Activated naive CD4-positive, alpha-beta T cell treated with anti-CD3 and anti-CD28 coated beads, Interleukin-2, amount 50 U/mL, for 16 hours (primary cell): Measurements from ENCODE around the gene COQ6.
"Not testable (repeated sequence)": the region's sequence is repeated elsewhere in the genome, so short reads cannot be mapped to it uniquely, and the experiment has no call there.

ENCODE experiments used
- DNase-seq: peaks from one replicate; pipeline ENCODE4 v3.0.0-alpha.2; 2020

The COQ6 gene

GRCh38 chr14:73988656-73989055 is 38.6 kb downstream of the COQ6 start:
- DNase-seq, result not testable (repeated sequence)

GRCh38 chr14:73991092-73991491 is 41.0 kb downstream of the COQ6 start:
- DNase-seq, result no peak

- not testable (repeated sequence) for DNase-seq
These were observed 44.8 kb downstream of the COQ6 start for GRCh38 chr14:73994926-73995325.

- DNase-seq, result no peak
These were observed 45.9 kb downstream of the COQ6 start for GRCh38 chr14:73995977-73996378.

- DNase-seq, result no peak
These were observed 46.6 kb downstream of the COQ6 start for GRCh38 chr14:73996731-73997107.

- no peak for DNase-seq
These were observed 47.2 kb downstream of the COQ6 start for GRCh38 chr14:73997108-73997943.

- DNase-seq, result no peak
These were observed 47.9 kb downstream of the COQ6 start for GRCh38 chr14:73997944-73998447.

GRCh38 chr14:73998726-73999125 is 48.6 kb downstream of the COQ6 start:
- DNase-seq, result no peak

GRCh38 chr14:74005664-74006063 is 55.6 kb downstream of the COQ6 start:
- DNase-seq, result not testable (repeated sequence)

- DNase-seq, result no peak
These were observed 58.9 kb downstream of the COQ6 start for GRCh38 chr14:74008843-74009499.
